Peyer's patch (tissue), 4 donors: Measurements from ENCODE around the gene ZNF581. TPM values are rescaled to one million over a fixed set of nuclear protein-coding genes. Genes with fewer than 3 reads are reported as not detected.
A peak's percentile ranks its signal among the peaks of the same experiment; 100 is the strongest.

Experiments used
- DNase-seq, 3 donors: peaks; one replicate each; pipeline ENCODE4 v3.0.0-alpha.2; 2017 to 2019
- H3K27ac ChIP-seq, 4 donors: fragments of 200-600 bp; sonication (generic); one replicate each; pipeline ENCODE4 v1.5.1; 2016 to 2019
- H3K27me3 ChIP-seq, 2 donors: fragments of 200-600 bp; sonication (generic); one replicate each; pipeline ENCODE4 v1.5.1; 2019
- H3K36me3 ChIP-seq, 3 donors: fragments of 200-600 bp; sonication (generic); one replicate each; pipeline ENCODE4 v1.5.1; 2016 to 2019
- H3K4me1 ChIP-seq, 4 donors: fragments of 200-600 bp; sonication (generic); one replicate each; pipeline ENCODE4 v1.5.1; 2016 to 2019
- H3K4me3 ChIP-seq, 4 donors: fragments of 200-600 bp; sonication (generic); 1 replicate in 3 of 4; 2 replicates in 1 of 4; pipeline ENCODE4 v1.5.1; 2016 to 2019; ENCODE audit warnings: mild to moderate bottlenecking in 1 of 4
- H3K9me3 ChIP-seq, 4 donors: fragments of 200-600 bp; sonication (generic); one replicate each; pipeline ENCODE4 v1.5.1; 2016 to 2019; ENCODE audit warnings: mild to moderate bottlenecking in 1 of 4
- CTCF ChIP-seq, 6 experiments: fragments of 450-650 bp in 4 of 6; fragments of 200-600 bp in 2 of 6; sonication (generic) in 1 of 6; IDR thresholded peaks; one replicate each; pipeline ENCODE4 v1.5.1; 2017 to 2019; ENCODE audit warnings: antibody characterized with exemption in 6 of 6, mild to moderate bottlenecking in 3 of 6, moderate library complexity in 1 of 6
- POLR2A ChIP-seq, 2 donors: fragments of 450-650 bp; IDR thresholded peaks; one replicate each; pipeline ENCODE4 v1.5.1; 2017; ENCODE audit warnings: antibody characterized with exemption in 2 of 2, mild to moderate bottlenecking in 2 of 2, moderate library complexity in 2 of 2
- total RNA-seq, 4 donors: library from RNA; depleted of rRNA; stranded (reverse); fragments of >200 nt; gene quantifications; one replicate each; pipeline ENCODE4 v1.1.0, GENCODE V29; 2016

The ZNF581 gene
- total RNA-seq, 4 donors from 2014 or later, result 7.7 to 28.9 (median 14.1) TPM

DNA sequence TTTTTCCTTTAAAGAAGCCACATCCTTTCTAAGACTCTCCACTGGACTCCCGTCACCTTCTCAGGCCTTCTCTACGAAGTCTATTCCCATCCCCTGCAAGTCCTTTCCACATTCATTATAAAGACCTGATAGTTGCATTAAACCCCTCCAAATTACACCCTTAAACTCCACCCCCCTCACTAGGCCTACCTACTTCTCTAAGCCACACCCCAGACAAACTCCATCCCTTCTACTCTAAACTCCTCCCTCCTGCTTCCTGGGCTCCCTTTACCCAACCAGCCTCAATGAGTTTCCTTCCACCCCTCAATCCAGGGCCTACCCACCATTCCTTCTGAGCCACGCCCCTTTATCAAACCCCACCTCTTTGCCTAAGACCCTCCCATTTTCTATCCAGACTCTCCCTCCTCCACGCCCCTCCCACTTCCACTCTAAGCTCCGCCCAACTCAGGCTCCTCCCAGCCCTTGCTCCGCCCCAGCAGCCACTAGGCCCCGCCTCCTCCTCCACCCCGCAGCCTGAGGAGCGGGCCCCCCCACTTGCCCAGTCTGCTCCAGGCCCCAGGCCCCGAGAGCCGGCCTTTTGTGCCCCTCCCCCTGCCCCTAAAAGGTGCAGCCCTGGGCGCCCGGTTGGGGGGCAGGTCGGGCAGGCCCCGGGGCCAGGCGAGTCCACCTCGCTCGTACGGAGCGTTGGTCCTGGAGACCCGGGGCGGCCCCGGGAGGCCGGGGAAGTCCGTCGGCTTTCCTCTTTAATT lies 44.6 kb upstream of the ZNF581 start:
- DNase-seq, result peak; percentile 90 to 96 (median 96)
- Histone ChIP-seq H3K9me3 (no peaks in the 10 kb centered on the region), H3K27me3 (no peaks in the 10 kb centered on the region), H3K27ac (peak overlapping the region; percentile 96 to 98 (median 96)), H3K4me3 (peak overlapping the region; percentile 61 to 99 (median 72)), H3K36me3 (peaks cover 0 to 29% (median 0%) of the 10 kb centered on the region in 3 donors), H3K4me1 (peaks cover 0 to 19% (median 5%) of the 10 kb centered on the region in 4 donors)
- TF ChIP-seq CTCF (IDR thresholded peaks at IDR 0.05), result no peak
- TF ChIP-seq POLR2A (IDR thresholded peaks at IDR 0.05), result peak; percentile 42 to 61

DNA sequence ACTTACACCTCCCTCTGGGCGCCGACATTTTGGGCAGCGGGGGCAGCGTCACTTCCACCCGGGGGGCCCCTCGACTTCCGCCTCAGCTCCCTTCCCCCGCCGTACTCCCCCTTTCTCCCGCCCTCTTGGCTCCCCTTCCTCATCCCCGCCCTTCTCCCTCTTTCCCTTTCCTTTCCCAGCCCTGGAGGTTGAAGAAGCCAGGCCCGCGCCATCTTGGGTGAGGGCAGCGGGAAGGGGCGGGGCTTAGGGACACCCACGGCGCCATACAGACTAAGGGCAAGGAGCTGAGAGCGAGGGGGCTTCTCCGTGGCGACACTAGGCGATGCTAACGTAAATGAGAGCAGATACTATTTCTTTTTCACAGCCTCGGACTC lies 44.0 kb upstream of the ZNF581 start, which contains the start of gene FIZ1:
Gene FIZ1 (minus strand): TSS at position 50 of the 374 bp plus-strand sequence. CDS start 1,652 bp downstream, outside the sequence.
- peak within 1 kb of the TSS; percentile 61 to 99 (median 72) for H3K4me3 ChIP-seq
- DNase-seq, result peak; percentile 98 to 99 (median 98)
- TF ChIP-seq POLR2A (IDR thresholded peaks at IDR 0.05) (no peak), CTCF (IDR thresholded peaks at IDR 0.05) (no peak)
- H3K9me3 ChIP-seq, result no peaks in the 10 kb centered on the region
- no peaks in the 10 kb centered on the region for H3K27me3 ChIP-seq
- peaks cover 0 to 25% (median 8%) of the 10 kb centered on the region in 4 donors for H3K4me1 ChIP-seq
- H3K27ac ChIP-seq, result peak within 1 kb of the TSS; percentile 96 to 98 (median 96)
- peaks cover 0 to 29% (median 0%) of the 10 kb centered on the region in 3 donors for H3K36me3 ChIP-seq

- TF ChIP-seq CTCF (IDR thresholded peaks at IDR 0.05), result peak in 1 of 6 experiments; percentile 8
- TF ChIP-seq POLR2A (IDR thresholded peaks at IDR 0.05), result peak in 1 of 2 donors; percentile 21
- Histone ChIP-seq H3K27ac (peak within 1 kb of the TSS; percentile 96 to 98 (median 96)), H3K9me3 (no peaks in the 10 kb centered on the region), H3K27me3 (no peaks in the 10 kb centered on the region), H3K36me3 (peaks cover 0 to 26% (median 0%) of the 10 kb centered on the region in 3 donors), H3K4me3 (peak within 1 kb of the TSS; percentile 61 to 99 (median 72)), H3K4me1 (peaks cover 0 to 30% (median 10%) of the 10 kb centered on the region in 4 donors)
- peak; percentile 84 to 92 (median 92) for DNase-seq
Observed at GRCh38 chr19:55599842-55600661, 43.4 kb upstream of the ZNF581 start, which contains the start of gene ZNF524. Gene ZNF524 (plus strand): TSS chr19:55600288. CDS start chr19:55602113, 1,825 bp downstream.

DNA sequence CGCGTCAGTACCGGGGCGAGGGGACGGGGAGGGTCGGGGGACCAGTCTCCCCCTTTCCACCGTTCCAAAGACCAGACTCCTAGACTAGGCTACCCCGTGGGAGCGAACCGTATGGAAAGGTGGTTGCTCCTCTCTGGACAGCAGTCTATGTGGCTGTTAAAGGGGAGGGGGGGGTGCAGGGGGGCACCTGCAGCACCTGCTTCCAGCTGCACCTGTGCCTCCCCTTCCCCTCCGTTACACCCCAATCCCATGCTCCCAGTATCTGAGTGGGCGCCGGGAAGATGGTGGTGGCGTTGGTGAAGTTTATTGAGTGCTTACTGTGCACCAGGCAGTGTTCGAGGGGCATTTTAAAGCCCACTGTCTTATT lies 42.8 kb upstream of the ZNF581 start:
- Histone ChIP-seq H3K27ac (peak overlapping the region; percentile 96 to 98 (median 96)), H3K4me3 (peak overlapping the region; percentile 61 to 99 (median 72)), H3K27me3 (no peaks in the 10 kb centered on the region), H3K9me3 (no peaks in the 10 kb centered on the region), H3K36me3 (peaks cover 0 to 20% (median 0%) of the 10 kb centered on the region in 3 donors), H3K4me1 (peaks cover 0 to 30% (median 10%) of the 10 kb centered on the region in 4 donors)
- no peak for TF ChIP-seq CTCF (IDR thresholded peaks at IDR 0.05)
- TF ChIP-seq POLR2A (IDR thresholded peaks at IDR 0.05), result no peak
- no peak for DNase-seq

DNA sequence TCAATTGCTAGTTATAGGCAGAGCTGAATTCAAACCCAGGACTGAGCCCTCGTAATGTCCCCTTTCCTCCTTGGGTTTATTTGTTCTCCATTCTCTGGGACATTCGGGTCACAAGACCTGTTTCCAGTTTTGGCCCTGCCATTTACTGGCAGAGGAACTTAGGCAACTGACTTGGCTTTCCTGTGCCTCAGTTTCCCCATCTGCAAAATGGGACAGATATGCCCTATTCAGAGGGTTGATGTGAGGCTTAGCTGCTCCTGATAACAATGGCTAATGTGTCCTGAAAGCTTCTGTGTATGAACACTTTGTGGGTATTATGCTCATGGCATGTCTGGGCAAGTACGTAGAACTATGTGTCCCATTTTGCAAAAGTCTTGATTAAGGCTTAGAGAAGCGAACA lies 42.4 kb upstream of the ZNF581 start:
- no peak for TF ChIP-seq CTCF (IDR thresholded peaks at IDR 0.05)
- TF ChIP-seq POLR2A (IDR thresholded peaks at IDR 0.05), result no peak
- Histone ChIP-seq H3K4me1 (peaks cover 0 to 32% (median 10%) of the 10 kb centered on the region in 4 donors), H3K36me3 (peaks cover 0 to 16% (median 0%) of the 10 kb centered on the region in 3 donors), H3K27ac (peak overlapping the region; percentile 96 to 98 (median 96)), H3K27me3 (no peaks in the 10 kb centered on the region), H3K4me3 (peak overlapping the region; percentile 61 to 99 (median 72)), H3K9me3 (no peaks in the 10 kb centered on the region)
- DNase-seq, result no peak
